ENCODE results near the gene PDE3B. TPM values are rescaled to one million over a fixed set of nuclear protein-coding genes. Genes with fewer than 3 reads are reported as not detected.

PDE3B gene
- total RNA-seq, 2 donors from 2014 or later, result 21.1 to 23.4 TPM

GRCh38 chr11:14612694-14613093 is 30.9 kb upstream of the PDE3B start:
- intact Hi-C loops (cut with DNase I), result no loop called here
- WGBS, result 89% methylated on average over 2 of the region's 2 CpGs
- TF ChIP-seq POLR2AphosphoS5 (IDR thresholded peaks at IDR 0.05) (no peak), POLR2A (IDR thresholded peaks at IDR 0.05) (no peak), CTCF (IDR thresholded peaks at IDR 0.05) (no peak)

GRCh38 chr11:14614091-14614622 is 29.4 kb upstream of the PDE3B start:
- DNase-seq (ENCODE audit: low spot score), result no peak
- TF ChIP-seq POLR2AphosphoS5 (IDR thresholded peaks at IDR 0.05), result no peak
- no peak for TF ChIP-seq CTCF (IDR thresholded peaks at IDR 0.05)
- TF ChIP-seq POLR2A (IDR thresholded peaks at IDR 0.05), result no peak
- no peaks in the 10 kb centered on the region for H3K36me3 ChIP-seq
- WGBS, result 64% methylated on average over 2 of the region's 2 CpGs
- no peaks in the 10 kb centered on the region for H3K9me3 ChIP-seq
- no peak overlapping the region for H3K4me3 ChIP-seq
- intact Hi-C loops (cut with DNase I), result no loop called here
- no peaks in the 10 kb centered on the region for H3K4me1 ChIP-seq (replicated peaks)
- no peak overlapping the region for H3K27ac ChIP-seq
- H3K27me3 ChIP-seq (replicated peaks; ENCODE audit: insufficient read depth), result no peaks in the 10 kb centered on the region

More at GRCh38 chr11:14612694-14613093, 30.9 kb upstream of the PDE3B start:
- Histone ChIP-seq H3K4me3 (no peak overlapping the region), H3K27me3 (replicated peaks; ENCODE audit: insufficient read depth) (no peaks in the 10 kb centered on the region), H3K9me3 (no peaks in the 10 kb centered on the region), H3K36me3 (no peaks in the 10 kb centered on the region), H3K4me1 (replicated peaks) (no peaks in the 10 kb centered on the region), H3K27ac (no peak overlapping the region)
- no peak for DNase-seq (ENCODE audit: low spot score)

GRCh38 chr11:14617241-14618027 is 26.2 kb upstream of the PDE3B start:
- no peak for TF ChIP-seq POLR2A (IDR thresholded peaks at IDR 0.05)
- DNase-seq (ENCODE audit: low spot score), result no peak
- H3K27me3 ChIP-seq (replicated peaks; ENCODE audit: insufficient read depth), result no peaks in the 10 kb centered on the region
- no peaks in the 10 kb centered on the region for H3K4me1 ChIP-seq (replicated peaks)
- intact Hi-C loops (cut with DNase I), result no loop called here
- no peak overlapping the region for H3K27ac ChIP-seq
- H3K36me3 ChIP-seq, result no peaks in the 10 kb centered on the region
- WGBS, result 70% methylated on average over 2 of the region's 2 CpGs
- no peak overlapping the region for H3K4me3 ChIP-seq
- H3K9me3 ChIP-seq, result no peaks in the 10 kb centered on the region

GRCh38 chr11:14618060-14618459 is 25.5 kb upstream of the PDE3B start:
- no peak for DNase-seq (ENCODE audit: low spot score)
- H3K9me3 ChIP-seq, result no peaks in the 10 kb centered on the region
- no peaks in the 10 kb centered on the region for H3K36me3 ChIP-seq
- WGBS, result 77% methylated on average over 2 of the region's 2 CpGs
- TF ChIP-seq POLR2A (IDR thresholded peaks at IDR 0.05) (no peak), CTCF (IDR thresholded peaks at IDR 0.05) (no peak), POLR2AphosphoS5 (IDR thresholded peaks at IDR 0.05) (no peak)
- H3K27ac ChIP-seq, result no peak overlapping the region
- no peaks in the 10 kb centered on the region for H3K27me3 ChIP-seq (replicated peaks; ENCODE audit: insufficient read depth)
- H3K4me3 ChIP-seq, result no peak overlapping the region
- intact Hi-C loops (cut with DNase I), result no loop called here
- no peaks in the 10 kb centered on the region for H3K4me1 ChIP-seq (replicated peaks)

- DNase-seq (ENCODE audit: low spot score), result no peak
- H3K27ac ChIP-seq, result peak overlapping the region; percentile 18 to 26
- H3K4me1 ChIP-seq (replicated peaks), result no peaks in the 10 kb centered on the region
- WGBS, result 23% methylated on average over 4 of the region's 4 CpGs
- H3K4me3 ChIP-seq, result no peak overlapping the region
- no peaks in the 10 kb centered on the region for H3K9me3 ChIP-seq
- TF ChIP-seq POLR2AphosphoS5 (IDR thresholded peaks at IDR 0.05), result peak; percentile 7
- TF ChIP-seq POLR2A (IDR thresholded peaks at IDR 0.05), result no peak
- H3K27me3 ChIP-seq (replicated peaks; ENCODE audit: insufficient read depth), result no peaks in the 10 kb centered on the region
- H3K36me3 ChIP-seq, result no peaks in the 10 kb centered on the region
- intact Hi-C loops (cut with DNase I), result no loop called here
Measured at GRCh38 chr11:14619603-14620531, 23.7 kb upstream of the PDE3B start.

All from prostate gland (tissue), 2 donors.